Transverse colon (tissue), 4 donors: ENCODE results near the gene HOXA3. TPM values are rescaled to one million over a fixed set of nuclear protein-coding genes. Genes with fewer than 3 reads are reported as not detected.

ENCODE experiments used
- DNase-seq: peaks from one replicate; pipeline ENCODE4 v3.0.0-alpha.2; 2019
- H3K27ac ChIP-seq, 4 donors: fragments of 200-600 bp; sonication (generic); 2 replicates each; pipeline ENCODE4 v1.5.1; 2016 to 2018; ENCODE audit warnings: inconsistent platforms in 4 of 4
- H3K27me3 ChIP-seq: fragments of 200-600 bp; sonication (generic); 2 replicates; pipeline ENCODE4 v1.5.1; 2017; ENCODE audit warnings: inconsistent platforms
- H3K36me3 ChIP-seq, 4 donors: fragments of 200-600 bp; sonication (generic); 2 replicates each; pipeline ENCODE4 v1.5.1; 2017 to 2019; ENCODE audit warnings: inconsistent platforms in 4 of 4
- H3K4me1 ChIP-seq, 4 donors: fragments of 200-600 bp; sonication (generic); 2 replicates each; pipeline ENCODE4 v1.5.1; 2017 to 2020; ENCODE audit warnings: inconsistent platforms in 4 of 4
- H3K4me3 ChIP-seq, 4 donors: fragments of 200-600 bp; sonication (generic); 1 replicate in 1 of 4; 2 replicates in 3 of 4; pipeline versions ENCODE4 v1.5.1 to v1.6.1; 2017 to 2019; ENCODE audit warnings: inconsistent platforms in 4 of 4
- H3K9me3 ChIP-seq, 2 donors: fragments of 200-600 bp; sonication (generic); 2 replicates each; pipeline ENCODE4 v1.5.1; 2017 to 2019; ENCODE audit warnings: inconsistent platforms in 2 of 2
- EP300 ChIP-seq: sonication (generic); formaldehyde crosslinking; IDR thresholded peaks from one replicate; pipeline ENCODE4 v1.6.1; 2017; ENCODE audit warnings: antibody characterized with exemption, low read depth
- POLR2A ChIP-seq: fragments of 450-650 bp; IDR thresholded peaks from one replicate; pipeline ENCODE4 v1.6.1; 2016; ENCODE audit warnings: antibody characterized with exemption, mild to moderate bottlenecking, moderate library complexity
- POLR2AphosphoS5 ChIP-seq, 3 donors: sonication (generic); formaldehyde crosslinking; IDR thresholded peaks; one replicate each; pipeline ENCODE4 v1.6.1; 2016; ENCODE audit warnings: antibody characterized with exemption in 3 of 3
- WGBS, 2 donors: methylation state at CpG; one replicate each; pipeline ENCODE4 v1.1.5; 2018; ENCODE audit warnings: low coverage in 1 of 2; 5-methylcytosine and 5-hydroxymethylcytosine counted together
- in situ Hi-C, 4 donors: fragments of 200-750 bp; cut with MboI; loops; one replicate each; pipeline versions ENCODE4 v1.15.0 to v1.15.1; 2017; ENCODE audit warnings: low sequenced_read_pairs in 3 of 4, low pct_ligation_motif_present in 1 of 4, low pct_unique_long_range_greater_than_20kb in 1 of 4
- intact Hi-C: fragments of 100-400 bp; cut with DNase I; formaldehyde crosslinking; loops from one replicate; pipeline ENCODE4 v1.15.1; 2023; ENCODE audit warnings: low total_unique reads
- total RNA-seq, 4 donors: library from RNA; depleted of rRNA; stranded (reverse); fragments of >200 nt; gene quantifications; one replicate each; pipeline ENCODE4 v1.1.0, GENCODE V29; 2016
- TF ChIP-seq, protein P1 (sequence below), 5 experiments: fragments of 200-600 bp in 3 of 5; fragments of 450-650 bp in 2 of 5; sonication (generic) in 3 of 5; IDR thresholded peaks; 1 replicate in 2 of 5; 2 replicates in 3 of 5; pipeline ENCODE4 v1.5.1; 2016 to 2017; ENCODE audit warnings: antibody characterized with exemption in 5 of 5, inconsistent platforms in 3 of 5, mild to moderate bottlenecking in 2 of 5, moderate library complexity in 1 of 5

The HOXA3 gene
- total RNA-seq, 4 donors from 2014 or later, result 14.1 to 27.3 (median 15.7) TPM

DNA sequence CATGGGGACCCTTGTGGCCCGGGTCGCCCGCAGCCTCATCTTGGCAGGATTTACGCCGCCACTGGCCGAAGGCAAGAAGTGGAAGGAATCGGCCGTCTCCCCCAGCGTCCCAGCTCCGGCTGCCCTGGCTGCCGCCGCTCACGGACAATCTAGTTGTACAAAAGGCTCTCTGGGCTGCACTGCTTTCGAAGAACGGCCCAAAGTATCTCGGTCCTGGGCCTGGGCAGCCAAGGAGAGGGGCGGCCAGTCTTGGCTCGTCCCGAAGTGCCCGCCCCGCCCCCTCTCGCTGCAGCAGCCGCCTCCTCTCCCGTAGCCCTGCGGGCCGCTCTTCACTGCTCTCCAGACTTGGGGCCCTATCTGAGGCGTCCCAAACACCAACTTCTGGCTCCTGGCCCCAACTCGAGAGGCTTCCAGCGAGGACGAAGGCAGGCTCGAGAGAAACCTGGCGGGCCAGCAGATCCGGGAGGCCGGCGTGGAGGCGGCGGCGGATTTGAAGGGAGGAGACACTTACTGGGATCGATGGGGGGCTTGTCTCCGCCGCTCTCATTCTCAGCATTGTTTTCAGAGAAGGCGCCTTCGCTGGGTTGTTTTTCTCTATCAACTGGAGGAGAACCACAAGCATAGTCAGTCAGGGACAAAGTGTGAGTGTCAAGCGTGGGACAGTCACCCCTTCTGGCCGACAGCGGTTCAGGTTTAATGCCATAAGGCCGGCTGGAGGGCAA, 12.1 kb upstream of the HOXA3 start:
- in situ Hi-C loops, result loop anchor here in 3 of 4 donors (25.0 kb wide), 3 partner anchors 802 to 1302 kb away; no protein-coding TSS in a partner anchor
- WGBS, 2 donors, result 10% methylated on average over 31 of the region's 47 CpGs; no CpG with 5 or more reads in 1 of the 2 donors

DNA sequence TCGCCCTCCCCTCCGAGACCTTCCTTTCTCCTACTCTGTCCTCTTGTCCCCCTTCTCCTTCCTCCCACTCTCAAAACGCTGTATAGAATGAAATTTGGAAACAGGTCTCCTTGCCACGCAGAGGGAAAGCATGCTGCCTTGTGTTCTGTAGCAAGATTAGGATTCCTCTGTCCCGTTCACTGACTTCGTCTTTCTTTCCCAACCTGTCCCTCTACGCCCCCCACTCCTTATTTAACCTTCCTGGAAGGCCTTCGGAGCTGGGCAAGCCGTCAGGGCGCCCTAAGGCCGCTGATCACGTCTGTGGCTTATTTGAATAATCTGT, 11.6 kb upstream of the HOXA3 start:
- 0 to 10% methylated on average over 5 to 12 of the region's 12 CpGs for WGBS, 2 donors
- Histone ChIP-seq H3K9me3 (no peaks in the 10 kb centered on the region), H3K4me1 (peaks cover 4 to 34% (median 23%) of the 10 kb centered on the region in 4 donors), H3K27ac (peak overlapping the region; percentile 95 to 99 (median 98)), H3K27me3 (peaks cover 19% of the 10 kb centered on the region), H3K4me3 (peak overlapping the region; percentile 58 to 82 (median 64)), H3K36me3 (no peaks in the 10 kb centered on the region)
- in situ Hi-C loops (loop anchor here in 3 of 4 donors (25.0 kb wide), 3 partner anchors 802 to 1302 kb away; no protein-coding TSS in a partner anchor), intact Hi-C loops (loop anchor here (10.0 kb wide), 1 partner anchor 1309 kb away; no protein-coding TSS in a partner anchor)
- DNase-seq, result no peak
- TF ChIP-seq, protein P1, sequence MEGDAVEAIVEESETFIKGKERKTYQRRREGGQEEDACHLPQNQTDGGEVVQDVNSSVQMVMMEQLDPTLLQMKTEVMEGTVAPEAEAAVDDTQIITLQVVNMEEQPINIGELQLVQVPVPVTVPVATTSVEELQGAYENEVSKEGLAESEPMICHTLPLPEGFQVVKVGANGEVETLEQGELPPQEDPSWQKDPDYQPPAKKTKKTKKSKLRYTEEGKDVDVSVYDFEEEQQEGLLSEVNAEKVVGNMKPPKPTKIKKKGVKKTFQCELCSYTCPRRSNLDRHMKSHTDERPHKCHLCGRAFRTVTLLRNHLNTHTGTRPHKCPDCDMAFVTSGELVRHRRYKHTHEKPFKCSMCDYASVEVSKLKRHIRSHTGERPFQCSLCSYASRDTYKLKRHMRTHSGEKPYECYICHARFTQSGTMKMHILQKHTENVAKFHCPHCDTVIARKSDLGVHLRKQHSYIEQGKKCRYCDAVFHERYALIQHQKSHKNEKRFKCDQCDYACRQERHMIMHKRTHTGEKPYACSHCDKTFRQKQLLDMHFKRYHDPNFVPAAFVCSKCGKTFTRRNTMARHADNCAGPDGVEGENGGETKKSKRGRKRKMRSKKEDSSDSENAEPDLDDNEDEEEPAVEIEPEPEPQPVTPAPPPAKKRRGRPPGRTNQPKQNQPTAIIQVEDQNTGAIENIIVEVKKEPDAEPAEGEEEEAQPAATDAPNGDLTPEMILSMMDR (IDR thresholded peaks at IDR 0.05), result no peak
- TF ChIP-seq POLR2A, result no peak

More for the DNA sequence above, 12.1 kb upstream of the HOXA3 start:
- TF ChIP-seq EP300, result no peak
- TF ChIP-seq, protein P1 (IDR thresholded peaks at IDR 0.05), result peak; percentile 15 to 38 (median 27)
- peaks cover 19% of the 10 kb centered on the region for H3K27me3 ChIP-seq
- DNase-seq, result no peak
- no peaks in the 10 kb centered on the region for H3K9me3 ChIP-seq
- peaks cover 4 to 33% (median 24%) of the 10 kb centered on the region in 4 donors for H3K4me1 ChIP-seq
- intact Hi-C loops, result loop anchor here (10.0 kb wide), 1 partner anchor 1310 kb away; no protein-coding TSS in a partner anchor
- H3K27ac ChIP-seq, result peak overlapping the region; percentile 95 to 99 (median 98)
- no peaks in the 10 kb centered on the region for H3K36me3 ChIP-seq
- peak overlapping the region; percentile 58 to 82 (median 64) for H3K4me3 ChIP-seq

DNA sequence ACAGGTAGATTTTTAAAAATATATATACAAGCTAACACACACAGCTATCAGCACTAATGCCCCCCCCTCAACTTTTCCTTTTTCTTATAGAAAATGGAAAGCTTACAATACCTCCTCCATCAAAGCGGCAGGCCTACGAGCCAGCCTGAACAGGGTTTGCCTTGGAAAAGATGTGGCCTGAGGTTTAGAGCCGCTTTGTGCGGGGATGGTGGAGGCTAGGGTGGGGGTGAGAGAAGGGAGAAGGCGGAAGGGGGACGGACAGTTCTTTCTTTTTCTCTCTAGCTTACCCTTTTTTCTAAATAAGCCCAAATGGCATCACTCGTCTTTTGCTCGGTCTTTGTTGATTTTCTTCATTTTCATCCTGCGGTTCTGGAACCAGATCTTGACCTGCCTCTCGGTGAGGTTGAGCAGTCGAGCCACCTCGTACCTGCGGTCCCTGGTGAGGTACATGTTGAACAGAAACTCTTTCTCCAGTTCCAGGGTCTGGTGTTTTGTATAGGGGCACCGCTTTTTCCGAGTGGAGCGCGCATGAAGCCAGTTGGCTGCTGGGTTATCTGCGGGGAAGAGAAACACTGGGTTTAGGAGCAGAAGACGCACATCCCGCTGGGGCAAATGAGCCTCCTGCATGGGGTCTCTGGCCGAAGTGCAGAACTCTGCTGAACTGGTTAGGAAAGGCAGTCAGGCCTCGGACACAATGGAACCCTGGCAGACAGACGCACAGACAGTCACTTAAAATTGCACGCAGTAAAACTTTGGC, 11.1 kb upstream of the HOXA3 start:
- peak overlapping the region; percentile 58 to 82 (median 64) for H3K4me3 ChIP-seq
- in situ Hi-C loops, result loop anchor here in 3 of 4 donors (25.0 kb wide), 3 partner anchors 801 to 1301 kb away; no protein-coding TSS in a partner anchor
- DNase-seq, result no peak
- TF ChIP-seq, protein P1 (IDR thresholded peaks at IDR 0.05), result no peak
- TF ChIP-seq POLR2AphosphoS5 (IDR thresholded peaks at IDR 0.05), result no peak
- no peak for TF ChIP-seq EP300
- TF ChIP-seq POLR2A, result no peak
- 6 to 20% methylated on average over 9 to 24 of the region's 24 CpGs for WGBS, 2 donors
- H3K36me3 ChIP-seq, result no peaks in the 10 kb centered on the region
- intact Hi-C loops, result loop anchor here (10.0 kb wide), 1 partner anchor 1309 kb away; no protein-coding TSS in a partner anchor
- peaks cover 23% of the 10 kb centered on the region for H3K27me3 ChIP-seq
- H3K27ac ChIP-seq, result peak overlapping the region; percentile 95 to 99 (median 98)
- peaks cover 4 to 34% (median 23%) of the 10 kb centered on the region in 4 donors for H3K4me1 ChIP-seq
- no peaks in the 10 kb centered on the region for H3K9me3 ChIP-seq
